GM23248 (cell line): ENCODE results near the gene TRIOBP. TPM values are rescaled to one million over a fixed set of nuclear protein-coding genes. Genes with fewer than 3 reads are reported as not detected.

Source experiments
- DNase-seq: peaks from one replicate; pipeline ENCODE4 v3.0.0-alpha.2; 2015
- H2AFZ ChIP-seq: fragments of 200-600 bp; sonication (generic); 2 replicates; pipeline ENCODE4 v1.6.1; 2016; ENCODE audit warnings: antibody characterized with exemption
- H3F3A ChIP-seq: fragments of 200-600 bp; sonication (generic); 2 replicates; pipeline ENCODE4 v1.6.1; 2016; ENCODE audit warnings: mild to moderate bottlenecking, antibody characterized with exemption, mixed run types; ENCODE audit not compliant: insufficient read depth
- H3K27ac ChIP-seq: fragments of 200-600 bp; sonication (generic); 2 replicates; pipeline ENCODE4 v1.5.1; 2016; ENCODE audit warnings: mild to moderate bottlenecking
- H3K27me3 ChIP-seq: fragments of 200-600 bp; sonication (generic); replicated peaks from 2 replicates; pipeline ENCODE4 v1.6.1; 2016; ENCODE audit warnings: mild to moderate bottlenecking; ENCODE audit not compliant: insufficient read depth
- H3K36me3 ChIP-seq: fragments of 200-600 bp; sonication (generic); 2 replicates; pipeline ENCODE4 v1.6.1; 2016; ENCODE audit warnings: low read depth, mild to moderate bottlenecking
- H3K4me1 ChIP-seq: fragments of 200-600 bp; sonication (generic); 2 replicates; pipeline ENCODE4 v1.6.1; 2016; ENCODE audit warnings: mild to moderate bottlenecking; ENCODE audit not compliant: insufficient read depth
- H3K4me2 ChIP-seq: fragments of 200-600 bp; sonication (generic); one replicate; pipeline ENCODE4 v1.6.1; 2016; ENCODE audit warnings: mild to moderate bottlenecking; ENCODE audit not compliant: unreplicated experiment
- H3K4me3 ChIP-seq: fragments of 200-600 bp; sonication (generic); 2 replicates; pipeline ENCODE4 v1.5.1; 2016; ENCODE audit warnings: mild to moderate bottlenecking
- H3K79me2 ChIP-seq: fragments of 200-600 bp; sonication (generic); 2 replicates; pipeline ENCODE4 v1.6.1; 2016; ENCODE audit warnings: mild to moderate bottlenecking; ENCODE audit not compliant: insufficient read depth
- H3K9ac ChIP-seq: fragments of 200-600 bp; sonication (generic); 2 replicates; pipeline ENCODE4 v1.6.1; 2016; ENCODE audit warnings: mild to moderate bottlenecking
- H3K9me2 ChIP-seq: fragments of 200-600 bp; sonication (generic); 2 replicates; pipeline ENCODE4 v1.6.1; 2016; ENCODE audit warnings: mixed run types, mild to moderate bottlenecking, moderate library complexity; ENCODE audit not compliant: insufficient read depth
- H3K9me3 ChIP-seq: fragments of 200-600 bp; sonication (generic); one replicate; pipeline ENCODE4 v1.6.1; 2017; ENCODE audit warnings: low read depth
- H4K20me1 ChIP-seq: fragments of 200-600 bp; sonication (generic); 2 replicates; pipeline ENCODE4 v1.6.0; 2016; ENCODE audit not compliant: insufficient read depth
- EZH2 ChIP-seq: fragments of 200-600 bp; sonication (generic); IDR thresholded peaks from 2 replicates; pipeline ENCODE4 v1.6.1; 2018; ENCODE audit warnings: antibody characterized with exemption, mild to moderate bottlenecking; ENCODE audit not compliant: insufficient read depth, poor library complexity, severe bottlenecking
- EZH2phosphoT487 ChIP-seq: fragments of 200-600 bp; sonication (generic); IDR thresholded peaks from 2 replicates; pipeline ENCODE4 v1.6.1; 2018; ENCODE audit warnings: antibody characterized with exemption, moderate library complexity, mild to moderate bottlenecking, low read depth; ENCODE audit not compliant: insufficient read depth
- WGBS, 2 experiments: methylation state at CpG; one replicate each; pipeline ENCODE4 v1.1.6; 2015 to 2017; ENCODE audit warnings: low lambda C conversion rate in 2 of 2, low coverage in 1 of 2; ENCODE audit errors: missing lambda C conversion rate in 2 of 2; 5-methylcytosine and 5-hydroxymethylcytosine counted together
- in situ Hi-C: fragments of 300-500 bp; cut with MboI; formaldehyde crosslinking; loops from 2 replicates; pipeline ENCODE4 v1.15.0; 2020
- polyA plus RNA-seq: library from polyadenylated mRNA; unstranded; fragments of >200 nt; fragmentation: Nextera tagmentation; extraction: Ambion mirVana; gene quantifications from 2 replicates; pipeline ENCODE4 v1.2.1, GENCODE V29; 2016
- total RNA-seq: library from RNA; depleted of rRNA; stranded (reverse); fragments of >200 nt; shearing (Covaris generic); gene quantifications from 2 replicates; pipeline ENCODE4 v1.2.3, GENCODE V29; 2014

TRIOBP gene
- total and polyA plus RNA-seq, 2 experiments from 2014 or later = 123 to 135 TPM

- 75 to 77% methylated on average over 5 of the region's 5 CpGs for WGBS, 2 experiments
- no peak for DNase-seq
- H3K9me2 ChIP-seq = no peaks in the 10 kb centered on the region
- H3K4me3 ChIP-seq = no peak overlapping the region
- H3K79me2 ChIP-seq = peaks cover 20% of the 10 kb centered on the region; the same call in 1 of the 2 replicates
- no peaks in the 10 kb centered on the region for H3K27me3 ChIP-seq
- in situ Hi-C loops = no loop called here
- H3K4me1 ChIP-seq = peaks cover 11% of the 10 kb centered on the region
- no peak overlapping the region for H3K4me2 ChIP-seq
- no peaks in the 10 kb centered on the region for H3K36me3 ChIP-seq
- H2AFZ ChIP-seq = no peak overlapping the region
- peaks cover 14% of the 10 kb centered on the region for H3F3A ChIP-seq
- no peak overlapping the region for H3K27ac ChIP-seq
- H3K9me3 ChIP-seq = no peaks in the 10 kb centered on the region
- TF ChIP-seq EZH2phosphoT487 (no peak), EZH2 (no peak)
- no peak overlapping the region for H3K9ac ChIP-seq
- no peaks in the 10 kb centered on the region for H4K20me1 ChIP-seq
Observed at GRCh38 chr22:37809672-37810333, 113.0 kb downstream of the TRIOBP start.

- in situ Hi-C loops = no loop called here
- Histone ChIP-seq H2AFZ (no peak overlapping the region), H3K9me3 (no peaks in the 10 kb centered on the region), H3K27ac (no peak overlapping the region), H3K4me3 (no peak overlapping the region), H3K9ac (no peak overlapping the region), H3K27me3 (no peaks in the 10 kb centered on the region), H3F3A (peaks cover under 1% of the 10 kb centered on the region; the same call in 1 of the 2 replicates), H3K4me1 (no peaks in the 10 kb centered on the region; the same call in 1 of the 2 replicates), H3K9me2 (no peaks in the 10 kb centered on the region), H3K4me2 (no peak overlapping the region), H3K79me2 (peaks cover 12% of the 10 kb centered on the region; the same call in 1 of the 2 replicates), H3K36me3 (no peaks in the 10 kb centered on the region), H4K20me1 (no peaks in the 10 kb centered on the region)
- no peak for DNase-seq
- no peak for TF ChIP-seq EZH2phosphoT487
- no peak for TF ChIP-seq EZH2
- WGBS, 2 experiments = 98 to 100% methylated on average over 2 of the region's 2 CpGs
Observed at GRCh38 chr22:37811867-37812266, 115.0 kb downstream of the TRIOBP start.

DNA sequence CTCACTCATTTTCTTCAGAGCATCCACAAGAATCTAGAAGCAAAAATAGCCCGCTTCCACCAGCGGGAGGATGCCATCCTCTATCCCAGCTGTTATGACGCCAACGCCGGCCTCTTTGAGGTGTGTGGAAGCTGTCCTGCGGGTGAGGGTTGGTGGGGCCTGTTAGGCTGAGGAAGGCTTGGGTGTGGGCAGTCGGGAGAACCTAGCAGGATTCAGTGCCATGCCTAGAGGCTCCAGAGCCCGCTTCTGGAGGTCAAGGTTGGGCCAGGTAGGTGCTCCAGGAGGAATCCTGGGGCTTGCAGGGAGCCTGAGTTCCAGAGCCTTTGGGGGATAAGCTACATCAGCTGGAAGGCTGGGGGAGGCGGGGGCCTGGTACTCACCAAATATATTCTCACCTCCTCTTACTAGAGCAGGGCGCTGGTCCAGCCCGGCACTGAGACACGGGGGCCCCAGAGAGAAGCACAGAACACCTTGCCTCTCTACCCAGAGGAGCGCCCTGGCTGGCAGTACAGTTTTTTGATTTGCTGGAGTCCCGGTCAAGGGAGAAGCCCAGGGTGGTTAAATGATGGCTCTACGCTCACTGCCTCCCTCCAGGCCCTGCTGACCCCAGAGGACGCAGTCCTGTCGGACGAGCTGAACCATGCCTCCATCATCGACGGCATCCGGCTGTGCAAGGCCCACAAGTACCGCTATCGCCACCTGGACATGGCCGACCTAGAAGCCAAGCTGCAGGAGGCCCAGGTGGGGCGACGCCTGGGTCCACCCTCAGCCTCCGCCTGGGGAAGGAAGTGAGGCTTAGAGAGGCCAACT, 116.2 kb downstream of the TRIOBP start:
- Histone ChIP-seq H3K79me2 (peaks cover 12% of the 10 kb centered on the region; the same call in 1 of the 2 replicates), H3F3A (no peaks in the 10 kb centered on the region; the same call in 1 of the 2 replicates), H3K36me3 (no peaks in the 10 kb centered on the region), H3K9me3 (no peaks in the 10 kb centered on the region), H3K4me2 (no peak overlapping the region), H4K20me1 (no peaks in the 10 kb centered on the region), H3K4me1 (peaks cover 3% of the 10 kb centered on the region; the same call in 1 of the 2 replicates), H3K9me2 (no peaks in the 10 kb centered on the region), H3K27ac (no peak overlapping the region), H2AFZ (no peak overlapping the region), H3K9ac (no peak overlapping the region), H3K4me3 (no peak overlapping the region), H3K27me3 (no peaks in the 10 kb centered on the region)
- in situ Hi-C loops = no loop called here
- DNase-seq = no peak
- TF ChIP-seq EZH2 (no peak), EZH2phosphoT487 (no peak)
- 92 to 94% methylated on average over 25 to 27 of the region's 27 CpGs for WGBS, 2 experiments

- DNase-seq = no peak
- in situ Hi-C loops = no loop called here
Observed at GRCh38 chr22:37815593-37815992, 118.7 kb downstream of the TRIOBP start.

More at GRCh38 chr22:37815593-37815992, 118.7 kb downstream of the TRIOBP start:
- Histone ChIP-seq H3K9ac (no peak overlapping the region), H3K4me2 (no peak overlapping the region), H3K4me3 (no peak overlapping the region), H3K4me1 (0 out of 2 replicates have a peak, but pooled peaks cover 3% of the 10 kb centered on the region), H3K36me3 (no peaks in the 10 kb centered on the region), H3K27me3 (no peaks in the 10 kb centered on the region), H3K27ac (no peak overlapping the region), H4K20me1 (no peaks in the 10 kb centered on the region), H3F3A (no peaks in the 10 kb centered on the region), H2AFZ (no peak overlapping the region), H3K9me2 (no peaks in the 10 kb centered on the region), H3K79me2 (no peaks in the 10 kb centered on the region), H3K9me3 (no peaks in the 10 kb centered on the region)
- TF ChIP-seq EZH2 (no peak), EZH2phosphoT487 (no peak)
- WGBS, 2 experiments = 82 to 83% methylated on average over 11 to 12 of the region's 12 CpGs
